Pancreas (tissue), 10 donors: ENCODE results near the gene COG2. TPM values are rescaled to one million over a fixed set of nuclear protein-coding genes. Genes with fewer than 3 reads are reported as not detected.
A peak's percentile ranks its signal among the peaks of the same experiment; 100 is the strongest.
"Not testable (repeated sequence)": the region's sequence is repeated elsewhere in the genome, so short reads cannot be mapped to it uniquely, and the experiment has no call there.

ENCODE experiments used
- ATAC-seq, 4 donors: fragments of 200-7000 bp; cut with Tn5 transposase; one replicate each; pipeline versions ENCODE4 v1.8.0 to v1.9.1; 2020; ENCODE audit warnings: mild to moderate bottlenecking in 4 of 4, moderate library complexity in 4 of 4
- DNase-seq, 6 donors: peaks; one replicate each; pipeline ENCODE4 v3.0.0-alpha.2; 2020
- FAIRE-seq: peaks from 2 replicates; lab custom pipeline; 2012; peaks lifted over from hg19 to GRCh38; lab: Jason Lieb, UNC
- H3K27ac ChIP-seq, 4 donors: fragments of 200-600 bp; sonication (generic); 1 replicate in 3 of 4; 2 replicates in 1 of 4; pipeline versions ENCODE4 v1.5.0 to v1.8.0; 2020
- H3K27me3 ChIP-seq, 4 donors: fragments of 200-600 bp; one replicate each; pipeline ENCODE4 v1.8.0; 2021
- H3K36me3 ChIP-seq, 3 donors: fragments of 200-600 bp; sonication (generic) in 1 of 3; one replicate each; pipeline versions ENCODE4 v1.5.0 to v1.8.0; 2020 to 2021
- H3K4me1 ChIP-seq, 3 donors: fragments of 200-600 bp; one replicate each; pipeline ENCODE4 v1.8.0; 2021
- H3K4me3 ChIP-seq, 4 donors: fragments of 200-600 bp; sonication (generic) in 2 of 4; one replicate each; pipeline versions ENCODE4 v1.5.0 to v1.8.0; 2020 to 2021
- H3K9me3 ChIP-seq, 4 donors: fragments of 200-600 bp; one replicate each; pipeline ENCODE4 v1.8.0; 2021
- CTCF ChIP-seq, 4 donors: fragments of 200-600 bp; sonication (generic) in 3 of 4; IDR thresholded peaks; one replicate each; pipeline versions ENCODE4 v1.5.0 to v1.8.0; 2021; ENCODE audit warnings: antibody characterized with exemption in 4 of 4
- WGBS, 2 donors: extraction: QIAGEN DNeasy Blood & Tissue Kit; methylation state at CpG; one replicate each; pipeline ENCODE4 v1.1.7; 2013; 5-methylcytosine and 5-hydroxymethylcytosine counted together
- intact Hi-C, 3 donors: fragments of 100-400 bp; cut with DNase I; formaldehyde crosslinking; loops; one replicate each; pipeline versions ENCODE4 v1.11.1 to v1.14.2; 2022
- polyA plus RNA-seq, 2 donors: library from polyadenylated mRNA; stranded (reverse); fragments of 200-250 nt; gene quantifications; one replicate each; pipeline ENCODE4 v1.2.3, GENCODE V29; 2013
- total RNA-seq, 6 donors: library from RNA; stranded (reverse); fragmentation: NEBNext Ultra II Directional in 4 of 6; extraction: Animal tissue kit (Norgen Biotek cat#: 25700) in 4 of 6; gene quantifications; one replicate each; pipeline versions ENCODE4 v1.2.1 to v1.2.4, GENCODE V29; 2021 to 2023
- donor health status: healthy with polysubstance abuse.
- donor health status: DM: no; HTN: no; CAD: no; lungs with moderate emphysema.
- donor health status: DM: no; HTN: no; CAD: no.
- donor health status: control.
- donor health status: control.
- donor health status: Bipolar disorder and iron deficiency.
- donor health status: DM: yes; HTN: yes; CAD: no.
- donor health status: DM: no; HTN: no; CAD: no.
- donor health status: DM: no; HTN: no; CAD: no.
- donor health status: DM: yes; HTN: yes; CAD: no.

Gene COG2
- total and polyA plus RNA-seq, 8 donors = 6.5 to 17.1 (median 14.5) TPM

- no peak for FAIRE-seq
- Histone ChIP-seq H3K36me3 (no peaks in the 10 kb centered on the region), H3K4me3 (no peak overlapping the region), H3K27me3 (no peaks in the 10 kb centered on the region), H3K9me3 (no peaks in the 10 kb centered on the region), H3K27ac (no peak overlapping the region), H3K4me1 (no peaks in the 10 kb centered on the region)
- 64 to 78% methylated on average over 2 of the region's 2 CpGs for WGBS, 2 donors
- DNase-seq = no peak
- intact Hi-C loops = no loop called here
- ATAC-seq = no peak
- TF ChIP-seq CTCF (IDR thresholded peaks at IDR 0.05) = no peak
These were observed 46.0 kb upstream of the COG2 start for GRCh38 chr1:230596306-230596705.

GRCh38 chr1:230598745-230599144 is 43.5 kb upstream of the COG2 start:
- intact Hi-C loops = no loop called here
- ATAC-seq = no peak
- no peaks in the 10 kb centered on the region for H3K9me3 ChIP-seq
- H3K36me3 ChIP-seq = no peaks in the 10 kb centered on the region
- no peak overlapping the region for H3K27ac ChIP-seq
- no peaks in the 10 kb centered on the region for H3K4me1 ChIP-seq
- no peak for FAIRE-seq
- TF ChIP-seq CTCF (IDR thresholded peaks at IDR 0.05) = no peak
- H3K27me3 ChIP-seq = no peaks in the 10 kb centered on the region
- DNase-seq = no peak
- no peak overlapping the region for H3K4me3 ChIP-seq

- no peaks in the 10 kb centered on the region for H3K4me1 ChIP-seq
These were observed 42.2 kb upstream of the COG2 start for GRCh38 chr1:230599926-230600656.

GRCh38 chr1:230600657-230601400 is 41.5 kb upstream of the COG2 start:
- peak; percentile 45 for FAIRE-seq
- ATAC-seq, H3K4me3 ChIP-seq, DNase-seq, H3K27me3 ChIP-seq, H3K4me1 ChIP-seq, H3K27ac ChIP-seq, H3K9me3 ChIP-seq, H3K36me3 ChIP-seq, intact Hi-C loops: not testable (repeated sequence)
- WGBS, 2 donors = 88 to 91% methylated on average over 2 of the region's 2 CpGs

More at GRCh38 chr1:230599926-230600656, 42.2 kb upstream of the COG2 start:
- no peak for ATAC-seq
- WGBS, 2 donors = 87 to 90% methylated on average over 4 of the region's 4 CpGs
- Histone ChIP-seq H3K4me3 (no peak overlapping the region), H3K27me3 (no peaks in the 10 kb centered on the region), H3K27ac (no peak overlapping the region), H3K9me3 (no peaks in the 10 kb centered on the region), H3K36me3 (no peaks in the 10 kb centered on the region)
- no peak for TF ChIP-seq CTCF (IDR thresholded peaks at IDR 0.05)
- no peak for FAIRE-seq
- intact Hi-C loops = no loop called here
- DNase-seq = no peak

GRCh38 chr1:230609208-230609607 is 33.1 kb upstream of the COG2 start:
- 83 to 85% methylated on average over 2 of the region's 2 CpGs for WGBS, 2 donors
- Histone ChIP-seq H3K9me3 (no peaks in the 10 kb centered on the region), H3K4me3 (no peak overlapping the region), H3K4me1 (peaks cover 0 to 7% (median 0%) of the 10 kb centered on the region in 3 donors), H3K27ac (no peak overlapping the region), H3K27me3 (no peaks in the 10 kb centered on the region), H3K36me3 (no peaks in the 10 kb centered on the region)
- FAIRE-seq (no peak), ATAC-seq (no peak), DNase-seq (no peak)
- intact Hi-C loops = no loop called here
- no peak for TF ChIP-seq CTCF (IDR thresholded peaks at IDR 0.05)
